Breast epithelium (tissue), 4 donors: Measurements from ENCODE around the gene CRYGN. TPM values are rescaled to one million over a fixed set of nuclear protein-coding genes. Genes with fewer than 3 reads are reported as not detected.

Source experiments
- DNase-seq, 2 donors: peaks; one replicate each; pipeline ENCODE4 v3.0.0-alpha.2; 2019; ENCODE audit warnings: low spot score in 2 of 2
- H3K27ac ChIP-seq, 2 donors: fragments of 200-600 bp; sonication (generic) in 1 of 2; one replicate each; pipeline ENCODE4 v1.5.1; 2016 to 2019; ENCODE audit warnings: mild to moderate bottlenecking in 1 of 2
- H3K27me3 ChIP-seq, 2 donors: fragments of 200-600 bp; sonication (generic) in 1 of 2; one replicate each; pipeline versions ENCODE4 v1.5.1 to v1.6.0; 2017 to 2019; ENCODE audit warnings: control low read depth in 1 of 2, mild to moderate bottlenecking in 1 of 2
- H3K36me3 ChIP-seq: fragments of 200-600 bp; one replicate; pipeline ENCODE4 v1.5.1; 2019
- H3K4me1 ChIP-seq, 2 donors: fragments of 200-600 bp; sonication (generic); one replicate each; pipeline ENCODE4 v1.5.1; 2016 to 2019; ENCODE audit warnings: control low read depth in 1 of 2
- H3K4me3 ChIP-seq, 3 donors: fragments of 200-600 bp; sonication (generic); 1 replicate in 2 of 3; 2 replicates in 1 of 3; pipeline ENCODE4 v1.5.1; 2016 to 2019; ENCODE audit warnings: mild to moderate bottlenecking in 3 of 3, moderate library complexity in 2 of 3
- H3K9me3 ChIP-seq, 2 donors: fragments of 200-600 bp; sonication (generic) in 1 of 2; one replicate each; pipeline ENCODE4 v1.5.1; 2016 to 2019; ENCODE audit warnings: control low read depth in 1 of 2
- CTCF ChIP-seq, 3 donors: fragments of 450-650 bp; IDR thresholded peaks; one replicate each; pipeline ENCODE4 v1.5.1; 2016 to 2017; ENCODE audit warnings: antibody characterized with exemption in 3 of 3, mild to moderate bottlenecking in 3 of 3, moderate library complexity in 3 of 3
- POLR2A ChIP-seq: fragments of 450-650 bp; IDR thresholded peaks from one replicate; pipeline ENCODE4 v1.6.1; 2016; ENCODE audit warnings: antibody characterized with exemption, mild to moderate bottlenecking, moderate library complexity
- POLR2AphosphoS5 ChIP-seq, 3 donors: sonication (generic); formaldehyde crosslinking; IDR thresholded peaks; one replicate each; pipeline ENCODE4 v1.6.1; 2017; ENCODE audit warnings: antibody characterized with exemption in 3 of 3
- intact Hi-C: fragments of 100-400 bp; cut with DNase I; formaldehyde crosslinking; loops from one replicate; pipeline ENCODE4 v1.15.1; 2023; ENCODE audit warnings: low total_unique reads
- total RNA-seq, 3 donors: library from RNA; depleted of rRNA; stranded (reverse); fragments of >200 nt; gene quantifications; one replicate each; pipeline ENCODE4 v1.1.0, GENCODE V29; 2016

The CRYGN gene
- total RNA-seq, 3 donors from 2014 or later: 0.98 to 1.3 TPM; not detected in 1

GRCh38 chr7:151391358-151391730, 48.6 kb downstream of the CRYGN start:
- intact Hi-C loops: no loop called here
- Histone ChIP-seq H3K9me3 (no peaks in the 10 kb centered on the region), H3K4me3 (no peak overlapping the region), H3K27ac (no peak overlapping the region), H3K27me3 (no peaks in the 10 kb centered on the region), H3K36me3 (no peaks in the 10 kb centered on the region), H3K4me1 (peaks cover 0 to 15% of the 10 kb centered on the region in 2 donors)
- no peak for DNase-seq
- TF ChIP-seq POLR2AphosphoS5 (IDR thresholded peaks at IDR 0.05) (no peak), CTCF (IDR thresholded peaks at IDR 0.05) (no peak), POLR2A (no peak)

- H3K27me3 ChIP-seq: no peaks in the 10 kb centered on the region
- no peak for DNase-seq
These were observed 49.2 kb downstream of the CRYGN start for GRCh38 chr7:151390598-151391357.

GRCh38 chr7:151389768-151390597, 50.0 kb downstream of the CRYGN start:
- H3K9me3 ChIP-seq: no peaks in the 10 kb centered on the region
- TF ChIP-seq POLR2A (no peak), POLR2AphosphoS5 (IDR thresholded peaks at IDR 0.05) (no peak), CTCF (IDR thresholded peaks at IDR 0.05) (no peak)
- peaks cover 0 to 15% of the 10 kb centered on the region in 2 donors for H3K4me1 ChIP-seq
- intact Hi-C loops: no loop called here
- H3K4me3 ChIP-seq: no peak overlapping the region
- H3K36me3 ChIP-seq: no peaks in the 10 kb centered on the region
- no peak for DNase-seq
- H3K27me3 ChIP-seq: no peaks in the 10 kb centered on the region
- no peak overlapping the region for H3K27ac ChIP-seq

More at GRCh38 chr7:151390598-151391357, 49.2 kb downstream of the CRYGN start:
- Histone ChIP-seq H3K9me3 (no peaks in the 10 kb centered on the region), H3K27ac (no peak overlapping the region), H3K36me3 (no peaks in the 10 kb centered on the region), H3K4me1 (peaks cover 0 to 15% of the 10 kb centered on the region in 2 donors), H3K4me3 (no peak overlapping the region)
- TF ChIP-seq POLR2A (no peak), POLR2AphosphoS5 (IDR thresholded peaks at IDR 0.05) (no peak), CTCF (IDR thresholded peaks at IDR 0.05) (no peak)
- intact Hi-C loops: no loop called here

GRCh38 chr7:151389096-151389767, 50.7 kb downstream of the CRYGN start:
- intact Hi-C loops: no loop called here
- Histone ChIP-seq H3K27ac (no peak overlapping the region), H3K4me1 (peaks cover 0 to 15% of the 10 kb centered on the region in 2 donors), H3K36me3 (no peaks in the 10 kb centered on the region), H3K27me3 (no peaks in the 10 kb centered on the region), H3K4me3 (no peak overlapping the region), H3K9me3 (no peaks in the 10 kb centered on the region)
- DNase-seq: no peak
- TF ChIP-seq POLR2AphosphoS5 (IDR thresholded peaks at IDR 0.05): no peak
- TF ChIP-seq POLR2A: no peak
- TF ChIP-seq CTCF (IDR thresholded peaks at IDR 0.05): no peak
